Measurements from ENCODE around the gene NPAS3.

Gene NPAS3

DNA sequence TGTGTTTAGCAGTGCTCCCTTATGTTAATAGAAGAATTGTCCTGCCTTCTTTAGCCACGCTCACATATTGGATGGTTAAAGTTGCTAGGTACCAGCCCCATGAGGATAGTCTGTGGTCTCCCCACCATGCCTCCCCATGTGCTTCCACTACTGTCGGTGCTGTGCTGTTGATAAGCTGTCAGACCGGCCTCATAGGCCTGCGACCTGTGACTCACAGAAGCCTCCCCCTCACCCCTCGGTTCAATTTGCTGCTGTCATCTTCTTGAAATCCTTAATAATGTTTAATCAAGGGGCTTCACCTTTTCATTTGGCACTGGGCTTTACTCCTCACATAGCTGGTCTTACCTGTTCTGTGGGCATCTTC, 227.2 kb downstream of the NPAS3 start:
- TF ChIP-seq, protein P1, sequence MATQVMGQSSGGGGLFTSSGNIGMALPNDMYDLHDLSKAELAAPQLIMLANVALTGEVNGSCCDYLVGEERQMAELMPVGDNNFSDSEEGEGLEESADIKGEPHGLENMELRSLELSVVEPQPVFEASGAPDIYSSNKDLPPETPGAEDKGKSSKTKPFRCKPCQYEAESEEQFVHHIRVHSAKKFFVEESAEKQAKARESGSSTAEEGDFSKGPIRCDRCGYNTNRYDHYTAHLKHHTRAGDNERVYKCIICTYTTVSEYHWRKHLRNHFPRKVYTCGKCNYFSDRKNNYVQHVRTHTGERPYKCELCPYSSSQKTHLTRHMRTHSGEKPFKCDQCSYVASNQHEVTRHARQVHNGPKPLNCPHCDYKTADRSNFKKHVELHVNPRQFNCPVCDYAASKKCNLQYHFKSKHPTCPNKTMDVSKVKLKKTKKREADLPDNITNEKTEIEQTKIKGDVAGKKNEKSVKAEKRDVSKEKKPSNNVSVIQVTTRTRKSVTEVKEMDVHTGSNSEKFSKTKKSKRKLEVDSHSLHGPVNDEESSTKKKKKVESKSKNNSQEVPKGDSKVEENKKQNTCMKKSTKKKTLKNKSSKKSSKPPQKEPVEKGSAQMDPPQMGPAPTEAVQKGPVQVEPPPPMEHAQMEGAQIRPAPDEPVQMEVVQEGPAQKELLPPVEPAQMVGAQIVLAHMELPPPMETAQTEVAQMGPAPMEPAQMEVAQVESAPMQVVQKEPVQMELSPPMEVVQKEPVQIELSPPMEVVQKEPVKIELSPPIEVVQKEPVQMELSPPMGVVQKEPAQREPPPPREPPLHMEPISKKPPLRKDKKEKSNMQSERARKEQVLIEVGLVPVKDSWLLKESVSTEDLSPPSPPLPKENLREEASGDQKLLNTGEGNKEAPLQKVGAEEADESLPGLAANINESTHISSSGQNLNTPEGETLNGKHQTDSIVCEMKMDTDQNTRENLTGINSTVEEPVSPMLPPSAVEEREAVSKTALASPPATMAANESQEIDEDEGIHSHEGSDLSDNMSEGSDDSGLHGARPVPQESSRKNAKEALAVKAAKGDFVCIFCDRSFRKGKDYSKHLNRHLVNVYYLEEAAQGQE (IDR thresholded peaks at IDR 0.05; ENCODE audit: insufficient read depth in 1 of 2, low read depth in 2 of 2, low read length in 2 of 2): no peak
- TF ChIP-seq SIN3A (IDR thresholded peaks at IDR 0.05; ENCODE audit: borderline replicate concordance, insufficient read depth, low read length) (no peak), TAF1 (IDR thresholded peaks at IDR 0.05; ENCODE audit: borderline replicate concordance, insufficient read depth, low read length) (no peak), FOXP2 (optimal IDR thresholded peaks at IDR 0.05; ENCODE audit: borderline replicate concordance, extremely low read depth, extremely low read length, insufficient read depth) (no peak), POLR2AphosphoS5 (IDR thresholded peaks at IDR 0.05; ENCODE audit: low read depth, low read length) (no peak)

DNA sequence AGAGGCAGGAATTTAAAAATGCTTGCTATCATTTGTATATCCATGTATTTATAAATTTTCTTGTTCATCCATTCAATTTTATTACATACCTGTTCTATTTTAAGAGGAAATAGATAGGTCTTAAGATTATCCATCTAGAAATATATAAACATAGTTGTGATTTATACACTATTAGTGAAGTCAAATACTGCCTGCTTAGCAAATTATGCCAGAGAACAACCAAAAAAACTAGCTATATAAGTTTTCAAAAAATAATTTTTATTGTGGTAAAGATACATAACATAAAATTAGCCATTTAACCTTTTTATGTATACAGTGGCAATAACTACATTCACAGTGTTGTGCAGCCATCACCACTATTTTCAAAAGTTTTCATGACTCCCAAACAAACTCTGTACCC, 237.3 kb downstream of the NPAS3 start:
- no peak for TF ChIP-seq POLR2AphosphoS5 (IDR thresholded peaks at IDR 0.05; ENCODE audit: low read depth, low read length)

DNA sequence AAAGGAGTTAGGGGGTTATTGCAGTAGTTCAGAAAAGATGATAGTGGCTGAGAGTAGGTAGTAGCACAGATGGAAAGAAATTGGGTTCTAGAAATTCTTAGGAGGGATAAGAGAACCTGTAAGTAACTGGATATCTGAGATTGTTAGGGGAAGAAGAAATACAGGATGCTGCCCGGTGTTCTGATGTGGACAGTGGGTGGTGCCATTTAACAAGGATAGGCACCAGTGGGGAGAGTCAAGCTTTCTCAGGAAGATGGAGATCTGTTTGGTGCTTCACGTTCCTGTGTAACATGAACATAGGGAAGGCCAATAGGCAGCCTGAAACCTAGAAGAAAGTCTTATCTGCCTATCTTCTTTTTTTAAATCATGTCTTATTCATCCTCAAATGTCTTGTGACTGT, 245.9 kb downstream of the NPAS3 start:
- TF ChIP-seq SIN3A (IDR thresholded peaks at IDR 0.05; ENCODE audit: borderline replicate concordance, insufficient read depth, low read length) (no peak), FOXP2 (optimal IDR thresholded peaks at IDR 0.05; ENCODE audit: borderline replicate concordance, extremely low read depth, extremely low read length, insufficient read depth) (no peak), POLR2AphosphoS5 (IDR thresholded peaks at IDR 0.05; ENCODE audit: low read depth, low read length) (no peak), TAF1 (IDR thresholded peaks at IDR 0.05; ENCODE audit: borderline replicate concordance, insufficient read depth, low read length) (no peak)
- TF ChIP-seq, protein P1 (IDR thresholded peaks at IDR 0.05; ENCODE audit: insufficient read depth in 1 of 2, low read depth in 2 of 2, low read length in 2 of 2): no peak

DNA sequence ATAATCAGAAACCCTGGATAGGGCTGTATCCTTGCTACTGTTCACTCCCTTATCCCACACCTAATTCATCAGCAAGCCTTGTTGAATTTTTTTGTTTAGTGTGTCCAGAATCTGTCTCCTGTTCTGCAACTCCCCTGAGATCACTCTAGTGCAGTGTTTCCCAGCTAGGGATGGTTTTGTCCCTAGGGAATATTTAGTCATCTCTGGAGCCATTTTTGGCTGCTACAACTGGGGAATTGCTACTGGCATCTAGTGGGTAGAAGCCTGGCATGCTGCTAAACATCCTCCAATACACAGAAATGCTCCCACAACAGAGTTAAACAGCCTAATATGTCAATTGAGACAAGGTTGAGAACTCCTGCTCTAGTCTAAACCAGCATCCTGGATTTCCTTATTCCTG, 248.0 kb downstream of the NPAS3 start:
- TF ChIP-seq FOXP2 (optimal IDR thresholded peaks at IDR 0.05; ENCODE audit: borderline replicate concordance, extremely low read depth, extremely low read length, insufficient read depth): no peak
- no peak for TF ChIP-seq TAF1 (IDR thresholded peaks at IDR 0.05; ENCODE audit: borderline replicate concordance, insufficient read depth, low read length)
- no peak for TF ChIP-seq POLR2AphosphoS5 (IDR thresholded peaks at IDR 0.05; ENCODE audit: low read depth, low read length)
- no peak for TF ChIP-seq SIN3A (IDR thresholded peaks at IDR 0.05; ENCODE audit: borderline replicate concordance, insufficient read depth, low read length)
- TF ChIP-seq, protein P1 (IDR thresholded peaks at IDR 0.05; ENCODE audit: insufficient read depth in 1 of 2, low read depth in 2 of 2, low read length in 2 of 2): no peak

DNA sequence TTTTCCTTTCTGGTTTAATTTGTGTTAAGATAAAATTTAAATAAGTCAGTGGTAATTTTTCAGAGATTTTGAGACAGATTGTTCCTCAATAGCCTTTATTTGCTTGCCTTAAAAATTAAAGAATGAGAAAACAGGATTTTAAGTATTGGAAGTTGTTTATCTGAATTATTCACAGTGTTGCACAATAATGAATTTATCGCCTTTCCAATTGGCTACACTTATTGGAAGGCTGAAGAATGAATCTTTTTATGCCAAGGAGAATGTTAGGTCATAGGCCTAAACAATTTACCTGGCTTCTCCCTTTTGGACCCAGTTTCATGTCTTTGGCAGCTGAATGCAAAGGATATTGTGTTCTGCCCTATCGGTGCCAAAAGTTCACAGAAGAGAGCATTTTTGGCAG, 250.2 kb downstream of the NPAS3 start:
- TF ChIP-seq FOXP2 (optimal IDR thresholded peaks at IDR 0.05; ENCODE audit: borderline replicate concordance, extremely low read depth, extremely low read length, insufficient read depth) (no peak), TAF1 (IDR thresholded peaks at IDR 0.05; ENCODE audit: borderline replicate concordance, insufficient read depth, low read length) (no peak), POLR2AphosphoS5 (IDR thresholded peaks at IDR 0.05; ENCODE audit: low read depth, low read length) (no peak), SIN3A (IDR thresholded peaks at IDR 0.05; ENCODE audit: borderline replicate concordance, insufficient read depth, low read length) (no peak)
- TF ChIP-seq, protein P1 (IDR thresholded peaks at IDR 0.05; ENCODE audit: insufficient read depth in 1 of 2, low read depth in 2 of 2, low read length in 2 of 2): no peak

Measured in PFSK-1 (cell line).